K562 (cell line): Measurements from ENCODE around the gene ZNF544. TPM values are rescaled to one million over a fixed set of nuclear protein-coding genes. Genes with fewer than 3 reads are reported as not detected.

ENCODE experiments used
- AFF1 ChIP-seq, 2 experiments: fragments of 450-650 bp; IDR thresholded peaks; 2 replicates each; pipeline ENCODE4 v1.6.1; 2018; ENCODE audit warnings: mild to moderate bottlenecking in 2 of 2, low read depth in 1 of 2; ENCODE audit not compliant: partially characterized antibody in 2 of 2
- ETV5 ChIP-seq: sonication (generic); formaldehyde crosslinking; IDR thresholded peaks from 2 replicates; pipeline ENCODE4 v1.4.0; 2020; ENCODE audit warnings: low read depth, mild to moderate bottlenecking, missing genetic modification reagents
- FOXA3 ChIP-seq, 2 experiments: fragments of 450-650 bp in 1 of 2; sonication (generic) in 1 of 2; formaldehyde crosslinking; IDR thresholded peaks in 1 of 2; conservative IDR thresholded peaks in 1 of 2; 2 replicates each; pipeline versions ENCODE4 v1.4.0 to v1.8.0; 2020 to 2022; ENCODE audit warnings: mild to moderate bottlenecking in 2 of 2, missing genetic modification reagents in 1 of 2
- FOXK2 ChIP-seq, 2 experiments: fragments of 450-650 bp; IDR thresholded peaks in 1 of 2; conservative IDR thresholded peaks in 1 of 2; 2 replicates each; pipeline ENCODE4 v1.6.1; 2016; ENCODE audit warnings: low read depth in 2 of 2, mild to moderate bottlenecking in 1 of 2
- FOXP1 ChIP-seq: sonication (generic); formaldehyde crosslinking; IDR thresholded peaks from 2 replicates; pipeline ENCODE4 v1.8.0; 2022; ENCODE audit warnings: mild to moderate bottlenecking, missing genetic modification reagents
- GATA2 ChIP-seq: sonication (generic); formaldehyde crosslinking; IDR thresholded peaks from 2 replicates; pipeline ENCODE4 v1.4.0; 2020; ENCODE audit warnings: mild to moderate bottlenecking, missing genetic modification reagents
- HNRNPLL ChIP-seq: fragments of 200-400 bp; formaldehyde crosslinking; IDR thresholded peaks from 2 replicates; pipeline ENCODE4 v1.6.1; 2017; ENCODE audit warnings: low read length, low read depth, mild to moderate bottlenecking; ENCODE audit not compliant: poor library complexity, severe bottlenecking
- MBD2 ChIP-seq: sonication (generic); IDR thresholded peaks from 2 replicates; pipeline ENCODE4 v1.6.1; 2016; ENCODE audit warnings: low read depth, borderline replicate concordance
- NFE2L1 ChIP-seq: fragments of 450-650 bp; IDR thresholded peaks from 2 replicates; pipeline ENCODE4 v1.6.1; 2016; ENCODE audit warnings: missing genetic modification characterization, low read depth, mild to moderate bottlenecking, missing compliant biosample characterization, moderate library complexity, borderline replicate concordance
- PHTF2 ChIP-seq: fragments of 250-450 bp; sonication (Bioruptor Pico); IDR thresholded peaks from 2 replicates; pipeline ENCODE4 v1.5.0; 2021; ENCODE audit warnings: mild to moderate bottlenecking
- PRPF4 ChIP-seq: fragments of 200-400 bp; formaldehyde crosslinking; IDR thresholded peaks from one replicate; pipeline ENCODE4 v1.6.1; 2017; ENCODE audit warnings: low read length, low read depth, mild to moderate bottlenecking; ENCODE audit not compliant: insufficient read depth, poor library complexity, severe bottlenecking
- RB1 ChIP-seq: fragments of 450-650 bp; IDR thresholded peaks from 2 replicates; pipeline ENCODE4 v1.6.1; 2017; ENCODE audit warnings: low read depth, mild to moderate bottlenecking
- SRF ChIP-seq, 2 experiments: fragments of 250-450, 450-650 bp in 1 of 2; sonication (Bioruptor Pico) in 1 of 2; sonication (generic) in 1 of 2; formaldehyde crosslinking; IDR thresholded peaks; 2 replicates each; pipeline versions ENCODE4 v1.5.0 to v1.5.1; 2020 to 2022; ENCODE audit warnings: mild to moderate bottlenecking in 1 of 2, missing genetic modification reagents in 1 of 2
- THRB ChIP-seq: fragments of 450-650 bp; formaldehyde crosslinking; conservative IDR thresholded peaks from 2 replicates; pipeline ENCODE4 v1.4.0; 2022; ENCODE audit warnings: mild to moderate bottlenecking, missing genetic modification characterization
- YY1 ChIP-seq, 3 experiments: IDR thresholded peaks; 2 replicates each; pipeline ENCODE4 v1.6.1; 2011; ENCODE audit warnings: low read length in 2 of 3, mild to moderate bottlenecking in 2 of 3, moderate library complexity in 2 of 3, borderline replicate concordance in 1 of 3, control low read depth in 1 of 3, low read depth in 1 of 3; ENCODE audit not compliant: insufficient read depth in 3 of 3, insufficient replicate concordance in 2 of 3, control insufficient read depth in 1 of 3, insufficient read length in 1 of 3; ENCODE audit errors: extremely low read depth in 1 of 3
- ZEB2 ChIP-seq: fragments of 450-650 bp; IDR thresholded peaks from 2 replicates; pipeline ENCODE4 v1.6.1; 2016
- ZFPM2 ChIP-seq: fragments of 250-450 bp; sonication (Bioruptor Pico); IDR thresholded peaks from 2 replicates; pipeline ENCODE4 v1.5.1; 2022; ENCODE audit warnings: mild to moderate bottlenecking
- ZNF644 ChIP-seq: fragments of 200-800 bp; sonication (Bioruptor generic); IDR thresholded peaks from 2 replicates; pipeline ENCODE4 v1.6.1; 2016; ENCODE audit warnings: low read depth, missing genetic modification characterization, missing compliant biosample characterization
- ZNF695 ChIP-seq: fragments of 450-650 bp; formaldehyde crosslinking; IDR thresholded peaks from 2 replicates; pipeline ENCODE4 v1.4.0; 2020; ENCODE audit warnings: mild to moderate bottlenecking, moderate library complexity
- ZNF696 ChIP-seq: fragments of 250-450 bp; sonication (Bioruptor Pico); conservative IDR thresholded peaks from 2 replicates; pipeline ENCODE4 v1.4.0; 2020; ENCODE audit warnings: mild to moderate bottlenecking, moderate library complexity
- ZNF76 ChIP-seq: fragments of 250-450 bp; sonication (Bioruptor Pico); IDR thresholded peaks from 2 replicates; pipeline ENCODE4 v1.4.0; 2020; ENCODE audit warnings: mild to moderate bottlenecking, moderate library complexity, borderline replicate concordance
- polyA plus RNA-seq, 8 experiments: library from polyadenylated mRNA; depleted of rRNA in 4 of 8; stranded (reverse) in 5 of 8; unstranded in 3 of 8; fragments of >200 nt; fragmentation: Nextera tagmentation in 2 of 8; fragmentation: Illumina TruSeq in 1 of 8; extraction: Ambion mirVana in 2 of 8; extraction: Trizol in 1 of 8; gene quantifications; 2 replicates each; pipeline versions ENCODE4 v1.2.1 to v1.2.3, GENCODE V29; 2011 to 2014; ENCODE audit warnings: inconsistent platforms in 1 of 8, missing spikeins in 1 of 8
- total RNA-seq, 7 experiments: library from RNA; depleted of rRNA in 6 of 7; stranded (reverse); fragments of >200 nt in 6 of 7; fragmentation: Illumina TruSeq in 2 of 7; extraction: Trizol in 2 of 7; gene quantifications; 2 replicates each; pipeline versions ENCODE4 v1.2.1 to v1.2.3, GENCODE V29; 2011 to 2021; ENCODE audit warnings: low replicate concordance in 1 of 7

ZNF544 gene
- total and polyA plus RNA-seq, 9 of the 15 experiments (the other 6 are each of a cell fraction or from before 2014, with no cell fraction given) = 23.6 to 59.0 (median 41.4) TPM

GRCh38 chr19:58182989-58183816 lies 45.5 kb upstream of the ZNF544 start, which contains the start of gene ZNF274 (continued):
- no peak for TF ChIP-seq NFE2L1
- TF ChIP-seq FOXA3 (CRISPR knock-in tag; conservative IDR thresholded peaks at IDR 0.05 in 1 of 2, IDR thresholded peaks at IDR 0.05 in 1 of 2) = 0 out of 4 replicates have a peak, but pooled peaks of 1 of the 2 experiments have one; percentile 62
- TF ChIP-seq AFF1 (IDR thresholded peaks at IDR 0.05; ENCODE audit: low read depth in 1 of 2, partially characterized antibody in 2 of 2) = peak; percentile 30 to 87
- TF ChIP-seq ZEB2 = no peak
- TF ChIP-seq ZFPM2 (CRISPR knock-in tag) = no peak
- peak; percentile 74 for TF ChIP-seq PRPF4
- TF ChIP-seq THRB (CRISPR knock-in tag) = peak; percentile 84
- TF ChIP-seq HNRNPLL = no peak
- TF ChIP-seq FOXP1 = peak; percentile 88; the same call in 1 of the 2 replicates
- peak; percentile 83 for TF ChIP-seq ETV5 (CRISPR knock-in tag)
- no peak for TF ChIP-seq GATA2 (CRISPR knock-in tag)
- no peak for TF ChIP-seq PHTF2 (CRISPR knock-in tag)
- 0 out of 2 replicates have a peak, but pooled peaks have one; percentile 68 for TF ChIP-seq ZNF644 (tag)
- TF ChIP-seq ZNF76 (CRISPR knock-in tag) = peak; percentile 78; the same call in 1 of the 2 replicates
- peak; percentile 48 for TF ChIP-seq MBD2
- TF ChIP-seq YY1 (IDR thresholded peaks at IDR 0.05; ENCODE audit: borderline replicate concordance in 1 of 3, control insufficient read depth in 1 of 3, extremely low read depth in 1 of 3, insufficient read depth in 3 of 3, insufficient read length in 1 of 3, insufficient replicate concordance in 2 of 3, low read depth in 1 of 3, low read length in 2 of 3) = peak; percentile 98 to 99 (median 99)
- TF ChIP-seq RB1 = peak; percentile 63; the same call in 1 of the 2 replicates
- TF ChIP-seq SRF (CRISPR knock-in tag; IDR thresholded peaks at IDR 0.05) = peak in 1 of 2 experiments; percentile 42; a peak in 1 of 4 replicates
- TF ChIP-seq FOXK2 (conservative IDR thresholded peaks at IDR 0.05 in 1 of 2, IDR thresholded peaks at IDR 0.05 in 1 of 2; ENCODE audit: low read depth in 2 of 2) = peak in 1 of 2 experiments; percentile 24; a peak in 2 of 4 replicates
- no peak for TF ChIP-seq ZNF695 (CRISPR knock-in tag)
- no peak for TF ChIP-seq ZNF696 (CRISPR knock-in tag)
